Endothelial cell (in vitro differentiated cells): ENCODE data around the gene ARSI. TPM values are rescaled to one million over a fixed set of nuclear protein-coding genes. Genes with fewer than 3 reads are reported as not detected.

ENCODE experiments used
- DNase-seq: peaks from one replicate; pipeline ENCODE4 v3.0.0; 2021; ENCODE audit warnings: low spot score
- H3K27ac Mint-ChIP-seq: one replicate; pipeline ENCODE4 v1.8.0; 2021; ENCODE audit warnings: mixed read lengths, inconsistent platforms; ENCODE audit not compliant: unreplicated experiment
- H3K27me3 Mint-ChIP-seq: one replicate; pipeline ENCODE4 v1.8.0; 2021; ENCODE audit warnings: mild to moderate bottlenecking, moderate library complexity, mixed read lengths, inconsistent platforms; ENCODE audit not compliant: unreplicated experiment
- H3K36me3 Mint-ChIP-seq: one replicate; pipeline ENCODE4 v1.8.0; 2021; ENCODE audit warnings: mild to moderate bottlenecking, low read depth, mixed read lengths, inconsistent platforms; ENCODE audit not compliant: unreplicated experiment
- H3K4me1 Mint-ChIP-seq: one replicate; pipeline ENCODE4 v1.8.0; 2021; ENCODE audit warnings: mild to moderate bottlenecking, mixed read lengths, inconsistent platforms; ENCODE audit not compliant: unreplicated experiment
- H3K4me3 Mint-ChIP-seq: one replicate; pipeline ENCODE4 v1.8.0; 2021; ENCODE audit warnings: mild to moderate bottlenecking, mixed read lengths, inconsistent platforms; ENCODE audit not compliant: unreplicated experiment
- H3K9me3 Mint-ChIP-seq: one replicate; pipeline ENCODE4 v1.8.0; 2021; ENCODE audit warnings: mixed read lengths, inconsistent platforms; ENCODE audit not compliant: unreplicated experiment
- CTCF ChIP-seq: fragments of 200-600 bp; sonication (generic); IDR thresholded peaks from one replicate; pipeline ENCODE4 v1.5.0; 2021; ENCODE audit warnings: antibody characterized with exemption; ENCODE audit not compliant: unreplicated experiment
- total RNA-seq: library from RNA; stranded (reverse); fragmentation: NEBNext Ultra II Directional; extraction: Animal tissue kit (Norgen Biotek cat#: 25700); gene quantifications from one replicate; pipeline ENCODE4 v1.2.1, GENCODE V29; 2021; ENCODE audit not compliant: unreplicated experiment

ARSI gene
- total RNA-seq, 1 donor from 2014 or later, result 3.8 TPM

- Mint-ChIP-seq H3K27me3 (peaks cover 2% of the 10 kb centered on the region), H3K9me3 (no peaks in the 10 kb centered on the region), H3K4me1 (peaks cover 4% of the 10 kb centered on the region), H3K4me3 (no peak overlapping the region), H3K27ac (no peak overlapping the region), H3K36me3 (no peaks in the 10 kb centered on the region)
- no peak for DNase-seq
- TF ChIP-seq CTCF, result no peak
Measured at GRCh38 chr5:150310246-150310645, 7.5 kb upstream of the ARSI start.

- Mint-ChIP-seq H3K4me1 (peaks cover 5% of the 10 kb centered on the region), H3K9me3 (no peaks in the 10 kb centered on the region), H3K27me3 (peaks cover 2% of the 10 kb centered on the region), H3K4me3 (no peak overlapping the region), H3K36me3 (no peaks in the 10 kb centered on the region), H3K27ac (no peak overlapping the region)
- no peak for DNase-seq
- no peak for TF ChIP-seq CTCF
Measured at GRCh38 chr5:150309886-150310239, 7.2 kb upstream of the ARSI start.

GRCh38 chr5:150309101-150309885 is 6.6 kb upstream of the ARSI start:
- no peak overlapping the region for H3K4me3 Mint-ChIP-seq
- H3K27me3 Mint-ChIP-seq, result peaks cover 2% of the 10 kb centered on the region
- peaks cover 5% of the 10 kb centered on the region for H3K4me1 Mint-ChIP-seq
- no peak for DNase-seq
- H3K36me3 Mint-ChIP-seq, result no peaks in the 10 kb centered on the region
- H3K9me3 Mint-ChIP-seq, result no peaks in the 10 kb centered on the region
- no peak overlapping the region for H3K27ac Mint-ChIP-seq
- no peak for TF ChIP-seq CTCF

- no peaks in the 10 kb centered on the region for H3K9me3 Mint-ChIP-seq
- H3K4me1 Mint-ChIP-seq, result peaks cover 5% of the 10 kb centered on the region
Measured at GRCh38 chr5:150307617-150308426, 5.1 kb upstream of the ARSI start.

More at GRCh38 chr5:150307617-150308426, 5.1 kb upstream of the ARSI start:
- no peak overlapping the region for H3K4me3 Mint-ChIP-seq
- no peak for TF ChIP-seq CTCF
- no peak for DNase-seq
- H3K27me3 Mint-ChIP-seq, result peaks cover 2% of the 10 kb centered on the region
- H3K27ac Mint-ChIP-seq, result no peak overlapping the region
- no peaks in the 10 kb centered on the region for H3K36me3 Mint-ChIP-seq
